SU-DHL-6 (cell line): ENCODE data around the gene NUFIP1.

ENCODE experiments used
- H2AFZ ChIP-seq: fragments of 200-600 bp; sonication (generic); 2 replicates; pipeline ENCODE4 v1.6.1; 2014; ENCODE audit warnings: low read depth, mild to moderate bottlenecking, moderate library complexity, mixed read lengths, antibody characterized with exemption, low read length; ENCODE audit not compliant: severe bottlenecking
- H3F3A ChIP-seq: fragments of 200-600 bp; shearing (Covaris generic); 2 replicates; pipeline ENCODE4 v1.6.0; 2016; ENCODE audit warnings: antibody characterized with exemption, mild to moderate bottlenecking; ENCODE audit not compliant: insufficient read depth
- H3K27ac ChIP-seq: fragments of 200-600 bp; sonication (generic); 2 replicates; pipeline ENCODE4 v1.5.1; 2016; ENCODE audit warnings: low read depth, mild to moderate bottlenecking, low read length, moderate library complexity, mixed read lengths
- H3K27me3 ChIP-seq: fragments of 200-600 bp; sonication (generic), shearing (Covaris generic); 2 replicates; pipeline ENCODE4 v1.6.0; 2014; ENCODE audit warnings: mild to moderate bottlenecking, low read length
- H3K36me3 ChIP-seq: fragments of 200-600 bp; sonication (generic); 2 replicates; pipeline ENCODE4 v1.6.1; 2014; ENCODE audit warnings: mild to moderate bottlenecking, low read length, mixed read lengths
- H3K4me2 ChIP-seq: fragments of 300-600, 200-600 bp; shearing (Covaris generic), sonication (generic); 2 replicates; pipeline ENCODE4 v1.6.0; 2014; ENCODE audit warnings: low read length, low read depth, mild to moderate bottlenecking; ENCODE audit not compliant: poor library complexity, severe bottlenecking
- H3K4me3 ChIP-seq: fragments of 200-600 bp; sonication (generic); 2 replicates; pipeline ENCODE4 v1.5.1; 2014; ENCODE audit warnings: antibody characterized with exemption, low read length, mild to moderate bottlenecking, mixed read lengths; ENCODE audit not compliant: insufficient read depth, poor library complexity, severe bottlenecking
- H3K79me2 ChIP-seq: fragments of 200-600 bp; sonication (generic); 2 replicates; pipeline ENCODE4 v1.6.1; 2014; ENCODE audit warnings: mild to moderate bottlenecking, low read length, moderate library complexity; ENCODE audit not compliant: insufficient read depth
- H3K9ac ChIP-seq: fragments of 200-600 bp; sonication (generic); 2 replicates; pipeline ENCODE4 v1.7.0; 2014; ENCODE audit warnings: mild to moderate bottlenecking, low read length
- H3K9me2 ChIP-seq: fragments of 200-600 bp; sonication (generic); replicated peaks from 2 replicates; pipeline ENCODE4 v1.6.1; 2014; ENCODE audit warnings: low read length; ENCODE audit not compliant: insufficient read depth
- H3K9me3 ChIP-seq: fragments of 200-600 bp; sonication (generic); 2 replicates; pipeline ENCODE4 v1.6.1; 2014; ENCODE audit warnings: low read length, mixed read lengths; ENCODE audit not compliant: insufficient read depth
- H4K20me1 ChIP-seq: fragments of 200-600 bp; sonication (generic); 2 replicates; pipeline ENCODE4 v1.6.1; 2014; ENCODE audit warnings: low read depth, mild to moderate bottlenecking, antibody characterized with exemption, low read length, moderate library complexity, mixed read lengths
- CTCF ChIP-seq: fragments of 200-600 bp; sonication (generic); IDR thresholded peaks from one replicate; pipeline ENCODE4 v1.5.1; 2017; ENCODE audit warnings: antibody characterized with exemption, mild to moderate bottlenecking, low read length, moderate library complexity; ENCODE audit not compliant: insufficient read depth, poor library complexity, severe bottlenecking
- EZH2phosphoT487 ChIP-seq: fragments of 200-600 bp; sonication (generic), shearing (Covaris generic); conservative IDR thresholded peaks from 2 replicates; pipeline ENCODE4 v1.6.1; 2018; ENCODE audit warnings: mild to moderate bottlenecking, antibody characterized with exemption, low read length, moderate library complexity, mixed read lengths

Gene NUFIP1

GRCh38 chr13:45015300-45015699 lies 26.0 kb upstream of the NUFIP1 start:
- no peak overlapping the region for H3K27ac ChIP-seq
- H3K36me3 ChIP-seq: peaks cover 12% of the 10 kb centered on the region; the same call in 1 of the 2 replicates
- no peaks in the 10 kb centered on the region for H3K9me3 ChIP-seq
- TF ChIP-seq EZH2phosphoT487: no peak
- H3K79me2 ChIP-seq: no peaks in the 10 kb centered on the region
- no peaks in the 10 kb centered on the region for H4K20me1 ChIP-seq
- H3K4me2 ChIP-seq: no peak overlapping the region
- no peak overlapping the region for H3K9ac ChIP-seq
- no peak overlapping the region for H2AFZ ChIP-seq
- no peaks in the 10 kb centered on the region for H3K27me3 ChIP-seq
- H3F3A ChIP-seq: no peaks in the 10 kb centered on the region
- no peak overlapping the region for H3K4me3 ChIP-seq
- no peaks in the 10 kb centered on the region for H3K9me2 ChIP-seq

GRCh38 chr13:45011198-45011597 lies 21.9 kb upstream of the NUFIP1 start:
- no peak overlapping the region for H3K4me3 ChIP-seq
- no peak overlapping the region for H3K27ac ChIP-seq
- H3K9me2 ChIP-seq: no peaks in the 10 kb centered on the region
- no peaks in the 10 kb centered on the region for H3K9me3 ChIP-seq
- H2AFZ ChIP-seq: no peak overlapping the region
- H3K4me2 ChIP-seq: no peak overlapping the region
- peaks cover 17% of the 10 kb centered on the region; the same call in 1 of the 2 replicates for H3K36me3 ChIP-seq
- H3K79me2 ChIP-seq: no peaks in the 10 kb centered on the region
- H4K20me1 ChIP-seq: no peaks in the 10 kb centered on the region
- no peak for TF ChIP-seq EZH2phosphoT487
- TF ChIP-seq CTCF: no peak
- no peaks in the 10 kb centered on the region for H3K27me3 ChIP-seq
- H3K9ac ChIP-seq: no peak overlapping the region
- no peaks in the 10 kb centered on the region for H3F3A ChIP-seq

GRCh38 chr13:45007823-45008222 lies 18.6 kb upstream of the NUFIP1 start:
- Histone ChIP-seq H3F3A (no peaks in the 10 kb centered on the region), H3K9me3 (no peaks in the 10 kb centered on the region), H4K20me1 (no peaks in the 10 kb centered on the region), H3K9ac (no peak overlapping the region), H3K27me3 (no peaks in the 10 kb centered on the region), H3K9me2 (no peaks in the 10 kb centered on the region), H3K4me3 (no peak overlapping the region), H3K27ac (no peak overlapping the region), H3K4me2 (no peak overlapping the region), H3K36me3 (peaks cover 11% of the 10 kb centered on the region; the same call in 1 of the 2 replicates), H3K79me2 (no peaks in the 10 kb centered on the region), H2AFZ (no peak overlapping the region)
- TF ChIP-seq CTCF: no peak
- no peak for TF ChIP-seq EZH2phosphoT487

GRCh38 chr13:45007225-45007624 lies 18.0 kb upstream of the NUFIP1 start:
- no peaks in the 10 kb centered on the region for H3F3A ChIP-seq
- H2AFZ ChIP-seq: no peak overlapping the region
- H3K4me2 ChIP-seq: no peak overlapping the region
- no peaks in the 10 kb centered on the region for H3K9me3 ChIP-seq
- TF ChIP-seq CTCF: no peak
- no peak for TF ChIP-seq EZH2phosphoT487
- no peaks in the 10 kb centered on the region for H3K9me2 ChIP-seq
- H3K27me3 ChIP-seq: no peaks in the 10 kb centered on the region
- H3K36me3 ChIP-seq: peaks cover 11% of the 10 kb centered on the region; the same call in 1 of the 2 replicates
- no peak overlapping the region for H3K9ac ChIP-seq
- no peak overlapping the region for H3K27ac ChIP-seq
- H4K20me1 ChIP-seq: no peaks in the 10 kb centered on the region
- H3K79me2 ChIP-seq: no peaks in the 10 kb centered on the region
- H3K4me3 ChIP-seq: no peak overlapping the region
